Endothelial cell of umbilical vein (primary cell): ENCODE data around the gene CSNK1A1. TPM values are rescaled to one million over a fixed set of nuclear protein-coding genes. Genes with fewer than 3 reads are reported as not detected.

ENCODE experiments used
- BruUV-seq: library from RNA; stranded (reverse); fragments of 400-500 nt; replicated peaks from 2 replicates; lab custom pipeline; 2021; lab: Mats Ljungman, UMichigan
- CTCF ChIA-PET: fragments of 300-600, 350-600 bp; sonication (Branson Sonifier 250); formaldehyde crosslinking; loops from one replicate; lab custom pipeline; 2021; ENCODE audit warnings: antibody characterized with exemption, inconsistent platforms; lab: Charles Lee
- POLR2A ChIA-PET: fragments of 300-600, 350-600 bp; sonication (Branson Sonifier 250); formaldehyde crosslinking; loops from one replicate; lab custom pipeline; 2021; ENCODE audit warnings: antibody characterized with exemption, inconsistent platforms; lab: Charles Lee
- DNase-seq: peaks from one replicate; pipeline ENCODE4 v3.0.0-alpha.2; 2011; ENCODE audit warnings: low read depth, low spot score
- FAIRE-seq: peaks from 2 replicates; lab custom pipeline; 2011; peaks lifted over from hg19 to GRCh38; lab: Jason Lieb, UNC
- H2AFZ ChIP-seq: 2 replicates; pipeline ENCODE4 v1.6.0; 2012; ENCODE audit warnings: low read depth, low read length, control low read depth, inconsistent platforms
- H3K27ac ChIP-seq: 2 replicates; pipeline ENCODE4 v1.5.1; 2011; ENCODE audit warnings: low read depth, mild to moderate bottlenecking, control low read depth, low read length, moderate library complexity; ENCODE audit not compliant: insufficient read depth
- H3K27me3 ChIP-seq, 2 experiments: 2 replicates each; pipeline versions ENCODE4 v1.6.0 to v1.6.1; 2011; ENCODE audit warnings: low read length in 2 of 2, mixed read lengths in 1 of 2; ENCODE audit not compliant: control insufficient read depth in 2 of 2, insufficient read depth in 2 of 2
- H3K36me3 ChIP-seq, 2 experiments: 2 replicates in 1 of 2; 3 replicates in 1 of 2; pipeline ENCODE4 v1.5.1; 2011; ENCODE audit warnings: low read length in 2 of 2, mild to moderate bottlenecking in 1 of 2, moderate library complexity in 1 of 2; ENCODE audit not compliant: control insufficient read depth in 2 of 2, insufficient read depth in 2 of 2; ENCODE audit errors: extremely low read depth in 1 of 2
- H3K4me1 ChIP-seq: 3 replicates; pipeline ENCODE4 v1.5.1; 2011; ENCODE audit warnings: mild to moderate bottlenecking, low read length; ENCODE audit not compliant: control insufficient read depth, insufficient read depth; ENCODE audit errors: extremely low read depth
- H3K4me2 ChIP-seq: 2 replicates; pipeline ENCODE4 v1.6.1; 2011; ENCODE audit warnings: low read length, control low read depth, mixed read lengths; ENCODE audit not compliant: insufficient read depth
- H3K4me3 ChIP-seq, 3 experiments: fragments of 200-600 bp in 1 of 3; sonication (generic), shearing (Covaris generic) in 1 of 3; replicated peaks in 1 of 3; 2 replicates each; pipeline ENCODE4 v1.5.1; 2011 to 2016; ENCODE audit warnings: control low read depth in 3 of 3, low read length in 3 of 3, mild to moderate bottlenecking in 2 of 3, inconsistent platforms in 1 of 3, low read depth in 1 of 3, moderate library complexity in 1 of 3; ENCODE audit not compliant: insufficient read depth in 1 of 3
- H3K79me2 ChIP-seq: 2 replicates; pipeline ENCODE4 v1.6.0; 2012; ENCODE audit warnings: low read length, inconsistent platforms; ENCODE audit not compliant: control insufficient read depth, insufficient read depth
- H3K9ac ChIP-seq: replicated peaks from 2 replicates; pipeline ENCODE3; 2011; ENCODE audit warnings: low read length, control low read depth; ENCODE audit not compliant: insufficient read depth; ENCODE audit errors: extremely low read depth
- H3K9me1 ChIP-seq: replicated peaks from 3 replicates; pipeline ENCODE4 v1.6.0; 2011; ENCODE audit warnings: mild to moderate bottlenecking, low read length; ENCODE audit not compliant: control insufficient read depth, insufficient read depth; ENCODE audit errors: extremely low read depth
- H3K9me3 ChIP-seq: replicated peaks from 2 replicates; pipeline ENCODE4 v1.5.1; 2012; ENCODE audit warnings: low read length, inconsistent platforms; ENCODE audit not compliant: control insufficient read depth, insufficient read depth
- H4K20me1 ChIP-seq: replicated peaks from 2 replicates; pipeline ENCODE3; 2011; ENCODE audit warnings: mild to moderate bottlenecking, low read length; ENCODE audit not compliant: control insufficient read depth, insufficient read depth; ENCODE audit errors: extremely low read depth
- EZH2 ChIP-seq: IDR thresholded peaks from 2 replicates; pipeline ENCODE4 v1.6.1; 2012; ENCODE audit warnings: borderline replicate concordance, low read depth, mild to moderate bottlenecking, moderate library complexity, low read length, inconsistent platforms; ENCODE audit not compliant: severe bottlenecking
- FOS ChIP-seq: IDR thresholded peaks from 2 replicates; pipeline ENCODE4 v1.6.1; 2011; ENCODE audit warnings: mild to moderate bottlenecking, low read length, moderate library complexity, borderline replicate concordance; ENCODE audit not compliant: insufficient read depth
- GATA2 ChIP-seq: IDR thresholded peaks from 2 replicates; pipeline ENCODE4 v1.7.0; 2011; ENCODE audit warnings: low read depth, mild to moderate bottlenecking, moderate library complexity, mixed read lengths, low read length; ENCODE audit not compliant: insufficient read length, insufficient read depth
- JUN ChIP-seq: IDR thresholded peaks from 2 replicates; pipeline ENCODE4 v1.6.1; 2011; ENCODE audit warnings: borderline replicate concordance, low read depth; ENCODE audit not compliant: insufficient read length, insufficient read depth
- MYC ChIP-seq: IDR thresholded peaks from one replicate; pipeline ENCODE4 v1.6.1; 2011; ENCODE audit warnings: mild to moderate bottlenecking, low read depth, low read length
- POLR2A ChIP-seq: IDR thresholded peaks from 2 replicates; pipeline ENCODE4 v1.6.1; 2012; ENCODE audit warnings: low read depth, mild to moderate bottlenecking, control low read depth, low read length
- POLR2AphosphoS5 ChIP-seq: IDR thresholded peaks from 2 replicates; pipeline ENCODE4 v1.6.1; 2012; ENCODE audit warnings: low read depth, mild to moderate bottlenecking, control low read depth, low read length, moderate library complexity; ENCODE audit not compliant: insufficient read depth
- dilution Hi-C: fragments of 300-500 bp; cut with MboI; formaldehyde crosslinking; loops from one replicate; pipeline ENCODE4 v1.15.0; 2019; ENCODE audit warnings: low sequenced_read_pairs; ENCODE audit not compliant: extremely low pct_ligation_motif_present
- intact Hi-C: fragments of 100-400 bp; cut with micrococcal nuclease; formaldehyde crosslinking; loops from one replicate; pipeline ENCODE4 v1.10.0; 2022
- polyA plus RNA-seq, 4 experiments: library from polyadenylated mRNA; depleted of rRNA in 3 of 4; stranded (reverse) in 3 of 4; unstranded in 1 of 4; fragments of >200 nt; gene quantifications; 2 replicates each; pipeline versions ENCODE4 v1.2.1 to v1.2.3, GENCODE V29; 2011 to 2012; ENCODE audit warnings: missing spikeins in 1 of 4
- total RNA-seq: library from RNA; stranded (reverse); gene quantifications from 2 replicates; pipeline ENCODE4 v1.2.3, GENCODE V29; 2021
- TF ChIP-seq, protein P1 (sequence below): IDR thresholded peaks from 2 replicates; pipeline ENCODE4 v1.6.1; 2011; ENCODE audit not compliant: insufficient read depth, insufficient read length
- TF ChIP-seq, protein P2 (sequence below), 2 donors: IDR thresholded peaks; 1 replicate in 1 of 2; 2 replicates in 1 of 2; pipeline ENCODE4 v1.5.1; 2011; ENCODE audit warnings: low read length in 2 of 2, mild to moderate bottlenecking in 2 of 2, moderate library complexity in 2 of 2, control low read depth in 1 of 2, inconsistent platforms in 1 of 2, low read depth in 1 of 2; ENCODE audit not compliant: insufficient read depth in 1 of 2; ENCODE audit errors: extremely low read depth in 1 of 2

The CSNK1A1 gene
- total and polyA plus RNA-seq, 2 donors (not counting 3 experiments of a cell fraction or from before 2014, with no cell fraction given): 74.1 to 253 TPM

GRCh38 chr5:149517461-149518122 is 33.6 kb downstream of the CSNK1A1 start:
- TF ChIP-seq POLR2A (peak; percentile 12), POLR2AphosphoS5 (no peak)
- no TSS peak for BruUV-seq
- DNase-seq (peak; percentile 22), FAIRE-seq (no peak)
- Histone ChIP-seq H4K20me1 (peaks cover 15% of the 10 kb centered on the region), H3K9me3 (no peaks in the 10 kb centered on the region), H3K4me1 (peaks cover 28% of the 10 kb centered on the region), H3K27ac (no peak overlapping the region), H3K9me1 (no peaks in the 10 kb centered on the region), H3K9ac (no peak overlapping the region), H3K4me2 (peak overlapping the region; percentile 13), H3K36me3 (peaks cover 6 to 18% of the 10 kb centered on the region in 2 experiments), H3K79me2 (peaks cover 96% of the 10 kb centered on the region), H3K27me3 (no peaks in the 10 kb centered on the region), H2AFZ (no peak overlapping the region), H3K4me3 (no peak overlapping the region)
- intact Hi-C loops: no loop called here
- dilution Hi-C loops: no loop called here
- ChIA-PET POLR2A (no interaction called here), CTCF (interaction anchor here (0.6 to 3.6 kb wide), 6 partner anchors 11 to 76 kb away, joined by 3 to 21 read pairs (median 4); partner anchors contain the start of gene CSNK1A1)

- no peak for DNase-seq
- H3K36me3 ChIP-seq: peaks cover 16 to 24% of the 10 kb centered on the region in 2 experiments
- no peak overlapping the region for H3K9ac ChIP-seq
- H3K79me2 ChIP-seq: peaks cover 83% of the 10 kb centered on the region
- H3K4me2 ChIP-seq: no peak overlapping the region
- H3K27ac ChIP-seq: no peak overlapping the region
- TF ChIP-seq FOS: no peak
- TF ChIP-seq POLR2AphosphoS5: no peak
- TF ChIP-seq, protein P1, sequence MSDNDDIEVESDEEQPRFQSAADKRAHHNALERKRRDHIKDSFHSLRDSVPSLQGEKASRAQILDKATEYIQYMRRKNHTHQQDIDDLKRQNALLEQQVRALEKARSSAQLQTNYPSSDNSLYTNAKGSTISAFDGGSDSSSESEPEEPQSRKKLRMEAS: no peak
- no peak for TF ChIP-seq JUN
- TF ChIP-seq GATA2: no peak
- TF ChIP-seq EZH2: no peak
- TF ChIP-seq POLR2A: no peak
- TF ChIP-seq, protein P2, sequence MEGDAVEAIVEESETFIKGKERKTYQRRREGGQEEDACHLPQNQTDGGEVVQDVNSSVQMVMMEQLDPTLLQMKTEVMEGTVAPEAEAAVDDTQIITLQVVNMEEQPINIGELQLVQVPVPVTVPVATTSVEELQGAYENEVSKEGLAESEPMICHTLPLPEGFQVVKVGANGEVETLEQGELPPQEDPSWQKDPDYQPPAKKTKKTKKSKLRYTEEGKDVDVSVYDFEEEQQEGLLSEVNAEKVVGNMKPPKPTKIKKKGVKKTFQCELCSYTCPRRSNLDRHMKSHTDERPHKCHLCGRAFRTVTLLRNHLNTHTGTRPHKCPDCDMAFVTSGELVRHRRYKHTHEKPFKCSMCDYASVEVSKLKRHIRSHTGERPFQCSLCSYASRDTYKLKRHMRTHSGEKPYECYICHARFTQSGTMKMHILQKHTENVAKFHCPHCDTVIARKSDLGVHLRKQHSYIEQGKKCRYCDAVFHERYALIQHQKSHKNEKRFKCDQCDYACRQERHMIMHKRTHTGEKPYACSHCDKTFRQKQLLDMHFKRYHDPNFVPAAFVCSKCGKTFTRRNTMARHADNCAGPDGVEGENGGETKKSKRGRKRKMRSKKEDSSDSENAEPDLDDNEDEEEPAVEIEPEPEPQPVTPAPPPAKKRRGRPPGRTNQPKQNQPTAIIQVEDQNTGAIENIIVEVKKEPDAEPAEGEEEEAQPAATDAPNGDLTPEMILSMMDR (IDR thresholded peaks at IDR 0.05; ENCODE audit: extremely low read depth in 1 of 2, insufficient read depth in 1 of 2, low read depth in 1 of 2, low read length in 2 of 2): no peak
- TF ChIP-seq MYC: no peak
- intact Hi-C loops (no loop called here), dilution Hi-C loops (no loop called here)
- no peak for FAIRE-seq
- H4K20me1 ChIP-seq: peaks cover 9% of the 10 kb centered on the region
- no peak overlapping the region for H3K4me3 ChIP-seq
- H3K9me3 ChIP-seq: no peaks in the 10 kb centered on the region
- CTCF ChIA-PET: interaction anchor here (0.7 to 1.7 kb wide), 11 partner anchors 8 to 104 kb away, joined by 3 to 8 read pairs (median 4); partner anchors contain the start of gene CSNK1A1
- peaks cover 16% of the 10 kb centered on the region for H3K4me1 ChIP-seq
- POLR2A ChIA-PET: no interaction called here
- H2AFZ ChIP-seq: no peak overlapping the region
- H3K27me3 ChIP-seq: no peaks in the 10 kb centered on the region
- H3K9me1 ChIP-seq: no peaks in the 10 kb centered on the region
- no TSS peak for BruUV-seq
These were observed 36.7 kb downstream of the CSNK1A1 start for GRCh38 chr5:149514512-149514911.
